Esophagus squamous epithelium (tissue), 5 donors: ENCODE results near the gene LYPLA2. TPM values are rescaled to one million over a fixed set of nuclear protein-coding genes. Genes with fewer than 3 reads are reported as not detected.
"Not testable (repeated sequence)": the region's sequence is repeated elsewhere in the genome, so short reads cannot be mapped to it uniquely, and the experiment has no call there.

Source experiments
- DNase-seq: peaks from one replicate; lab custom pipeline; 2025; lab: John Stamatoyannopoulos, UW
- H3K27ac ChIP-seq, 4 donors: fragments of 200-600 bp; sonication (generic); one replicate each; pipeline ENCODE4 v1.5.1; 2016 to 2019; ENCODE audit warnings: mild to moderate bottlenecking in 1 of 4
- H3K27me3 ChIP-seq, 4 donors: fragments of 200-600 bp; sonication (generic); 1 replicate in 3 of 4; 2 replicates in 1 of 4; pipeline versions ENCODE4 v1.5.1 to v1.6.0; 2017 to 2021; ENCODE audit warnings: antibody characterized with exemption in 1 of 4
- H3K36me3 ChIP-seq, 3 donors: fragments of 200-600 bp; sonication (generic); one replicate each; pipeline ENCODE4 v1.5.1; 2016 to 2019
- H3K4me1 ChIP-seq, 3 donors: fragments of 200-600 bp; sonication (generic); one replicate each; pipeline ENCODE4 v1.5.1; 2017 to 2019
- H3K4me3 ChIP-seq, 4 donors: fragments of 200-600 bp; sonication (generic); 1 replicate in 3 of 4; 2 replicates in 1 of 4; pipeline ENCODE4 v1.5.1; 2016 to 2019; ENCODE audit warnings: mild to moderate bottlenecking in 2 of 4, moderate library complexity in 1 of 4
- H3K9me3 ChIP-seq, 3 donors: fragments of 200-600 bp; sonication (generic); one replicate each; pipeline ENCODE4 v1.5.1; 2016 to 2019
- POLR2A ChIP-seq, 4 donors: fragments of 450-650 bp; IDR thresholded peaks; one replicate each; pipeline ENCODE4 v1.6.1; 2017; ENCODE audit warnings: antibody characterized with exemption in 4 of 4, mild to moderate bottlenecking in 4 of 4, moderate library complexity in 3 of 4
- WGBS, 2 donors: methylation state at CpG; one replicate each; pipeline ENCODE4 v1.1.5; 2018; 5-methylcytosine and 5-hydroxymethylcytosine counted together
- intact Hi-C: fragments of 100-400 bp; cut with DNase I; formaldehyde crosslinking; loops from one replicate; pipeline ENCODE4 v1.15.0; 2022
- total RNA-seq, 4 donors: library from RNA; depleted of rRNA; stranded (reverse); fragments of >200 nt; gene quantifications; one replicate each; pipeline ENCODE4 v1.1.0, GENCODE V29; 2016
- TF ChIP-seq, protein P1 (sequence below), 6 experiments: fragments of 450-650 bp in 4 of 6; fragments of 200-600 bp in 2 of 6; sonication (generic) in 2 of 6; IDR thresholded peaks; one replicate each; pipeline ENCODE4 v1.5.1; 2016 to 2019; ENCODE audit warnings: antibody characterized with exemption in 6 of 6, mild to moderate bottlenecking in 4 of 6, moderate library complexity in 4 of 6
- donor health status: DM: yes; HTN: yes; CAD: no.

The LYPLA2 gene
- total RNA-seq, 4 donors from 2014 or later = 51.9 to 75.5 (median 64.4) TPM

DNA sequence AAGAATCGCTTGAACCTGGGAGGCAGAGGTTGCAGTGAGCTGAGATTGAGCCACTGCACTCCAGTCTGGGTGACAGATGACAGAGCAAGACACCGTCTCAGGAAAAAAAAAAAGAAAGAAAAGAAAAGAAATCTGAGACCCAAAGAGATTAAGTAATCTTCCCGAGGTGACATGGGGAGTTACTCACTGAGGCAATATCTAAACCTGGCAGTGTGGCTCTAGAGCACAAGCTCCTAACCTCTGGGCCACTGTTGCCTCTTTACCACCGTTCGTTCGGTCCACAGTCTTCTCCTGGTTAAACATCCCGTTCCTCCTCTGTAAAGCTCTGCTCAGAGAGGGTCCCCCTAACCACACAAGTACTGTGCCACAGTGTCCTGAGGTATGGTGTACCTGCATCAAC lies 32.8 kb downstream of the LYPLA2 start:
- H3K27ac ChIP-seq = no peak overlapping the region
- intact Hi-C loops = no loop called here
- H3K4me1 ChIP-seq = peaks cover 0 to 23% (median 3%) of the 10 kb centered on the region in 3 donors
- peaks cover 0 to 17% (median 0%) of the 10 kb centered on the region in 3 donors for H3K36me3 ChIP-seq
- WGBS, 2 donors = 79 to 80% methylated on average over 6 to 7 of the region's 7 CpGs
- H3K27me3 ChIP-seq = no peaks in the 10 kb centered on the region
- H3K4me3 ChIP-seq = peak overlapping the region in 1 of 4 donors; percentile 87
- TF ChIP-seq, protein P1, sequence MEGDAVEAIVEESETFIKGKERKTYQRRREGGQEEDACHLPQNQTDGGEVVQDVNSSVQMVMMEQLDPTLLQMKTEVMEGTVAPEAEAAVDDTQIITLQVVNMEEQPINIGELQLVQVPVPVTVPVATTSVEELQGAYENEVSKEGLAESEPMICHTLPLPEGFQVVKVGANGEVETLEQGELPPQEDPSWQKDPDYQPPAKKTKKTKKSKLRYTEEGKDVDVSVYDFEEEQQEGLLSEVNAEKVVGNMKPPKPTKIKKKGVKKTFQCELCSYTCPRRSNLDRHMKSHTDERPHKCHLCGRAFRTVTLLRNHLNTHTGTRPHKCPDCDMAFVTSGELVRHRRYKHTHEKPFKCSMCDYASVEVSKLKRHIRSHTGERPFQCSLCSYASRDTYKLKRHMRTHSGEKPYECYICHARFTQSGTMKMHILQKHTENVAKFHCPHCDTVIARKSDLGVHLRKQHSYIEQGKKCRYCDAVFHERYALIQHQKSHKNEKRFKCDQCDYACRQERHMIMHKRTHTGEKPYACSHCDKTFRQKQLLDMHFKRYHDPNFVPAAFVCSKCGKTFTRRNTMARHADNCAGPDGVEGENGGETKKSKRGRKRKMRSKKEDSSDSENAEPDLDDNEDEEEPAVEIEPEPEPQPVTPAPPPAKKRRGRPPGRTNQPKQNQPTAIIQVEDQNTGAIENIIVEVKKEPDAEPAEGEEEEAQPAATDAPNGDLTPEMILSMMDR (IDR thresholded peaks at IDR 0.05) = no peak
- TF ChIP-seq POLR2A (IDR thresholded peaks at IDR 0.05) = no peak
- DNase-seq = no peak
- H3K9me3 ChIP-seq = no peaks in the 10 kb centered on the region

DNA sequence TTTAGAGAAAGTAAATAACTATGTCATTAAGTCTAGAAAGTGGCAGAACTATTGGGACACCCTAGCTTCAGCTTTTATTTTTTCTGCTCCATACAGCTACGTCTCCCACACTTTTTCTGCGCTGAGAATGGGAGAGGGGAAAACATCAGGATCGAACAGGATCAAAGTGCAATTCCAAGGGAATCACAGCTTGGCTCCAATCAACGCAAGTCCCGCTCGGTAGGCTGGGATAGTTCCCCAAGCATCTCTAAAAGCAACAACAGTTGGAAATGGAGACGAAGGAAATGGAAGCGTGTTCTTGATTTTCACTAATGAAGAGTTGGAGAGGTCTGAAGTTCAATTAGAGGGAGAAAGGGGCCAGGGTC lies 33.7 kb downstream of the LYPLA2 start:
- DNase-seq = no peak
- no peaks in the 10 kb centered on the region for H3K27me3 ChIP-seq
- WGBS, 2 donors = 1 to 6% methylated on average over 8 of the region's 8 CpGs
- intact Hi-C loops = no loop called here
- no peaks in the 10 kb centered on the region for H3K9me3 ChIP-seq
- peak overlapping the region; percentile 84 to 97 (median 94) for H3K27ac ChIP-seq
- peaks cover 0 to 23% (median 3%) of the 10 kb centered on the region in 3 donors for H3K4me1 ChIP-seq
- peak overlapping the region; percentile 58 to 98 (median 92) for H3K4me3 ChIP-seq
- H3K36me3 ChIP-seq = peaks cover 0 to 8% (median 0%) of the 10 kb centered on the region in 3 donors
- TF ChIP-seq, protein P1 (IDR thresholded peaks at IDR 0.05) = no peak
- no peak for TF ChIP-seq POLR2A (IDR thresholded peaks at IDR 0.05)

DNA sequence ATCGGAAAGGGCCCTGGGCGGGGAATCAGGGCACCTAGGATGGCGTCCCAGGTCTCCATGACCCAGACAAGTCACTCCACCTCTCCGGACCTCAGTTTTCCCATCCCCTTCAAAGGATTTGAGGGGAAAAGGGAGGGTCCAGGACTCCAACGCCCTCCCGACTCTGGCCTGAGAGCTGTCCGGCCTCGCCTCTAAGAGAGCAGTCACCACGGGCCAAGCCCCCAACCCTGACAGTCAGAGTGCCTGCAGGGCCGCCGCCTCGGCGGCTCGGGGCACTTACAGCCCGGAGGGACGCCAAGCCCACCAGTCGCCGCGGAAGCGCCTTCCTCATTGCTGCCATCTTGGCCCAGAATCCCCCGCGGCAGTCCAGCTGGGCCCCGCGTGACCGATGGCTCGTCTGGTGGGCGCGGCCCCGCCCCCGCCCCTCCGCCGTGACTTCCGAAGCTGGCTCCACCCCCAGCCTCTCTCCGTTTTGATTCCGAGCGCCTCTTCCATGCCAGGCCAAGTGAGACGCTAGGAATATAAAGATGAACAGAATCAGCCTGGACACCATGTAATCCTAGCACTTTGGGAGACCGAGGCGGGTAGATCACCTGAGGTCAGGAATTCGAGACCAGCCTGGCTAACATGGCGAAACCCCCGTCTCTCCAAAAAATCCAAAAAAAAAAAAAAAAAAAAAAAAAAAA lies 34.3 kb downstream of the LYPLA2 start, which contains the start of gene HMGCL:
Gene HMGCL (minus strand): TSS at position 354 of the 686 bp plus-strand sequence. CDS start 14 bp downstream, at position 340.
- 0 to 1% methylated on average over 3 to 22 of the region's 42 CpGs for WGBS, 2 donors
- H3K36me3 ChIP-seq = peaks cover 0 to 3% (median 0%) of the 10 kb centered on the region in 3 donors
- TF ChIP-seq, protein P1 (IDR thresholded peaks at IDR 0.05) = no peak
- peak in 3 of 4 donors; percentile 43 to 90 (median 83) for TF ChIP-seq POLR2A (IDR thresholded peaks at IDR 0.05)
- H3K27ac ChIP-seq = peak within 1 kb of the TSS; percentile 84 to 97 (median 94)
- H3K9me3 ChIP-seq = no peaks in the 10 kb centered on the region
- peak within 1 kb of the TSS; percentile 58 to 98 (median 92) for H3K4me3 ChIP-seq
- DNase-seq = peak; percentile 46
- peaks cover 0 to 23% (median 3%) of the 10 kb centered on the region in 3 donors for H3K4me1 ChIP-seq
- H3K27me3 ChIP-seq = no peaks in the 10 kb centered on the region
- intact Hi-C loops = no loop called here

DNA sequence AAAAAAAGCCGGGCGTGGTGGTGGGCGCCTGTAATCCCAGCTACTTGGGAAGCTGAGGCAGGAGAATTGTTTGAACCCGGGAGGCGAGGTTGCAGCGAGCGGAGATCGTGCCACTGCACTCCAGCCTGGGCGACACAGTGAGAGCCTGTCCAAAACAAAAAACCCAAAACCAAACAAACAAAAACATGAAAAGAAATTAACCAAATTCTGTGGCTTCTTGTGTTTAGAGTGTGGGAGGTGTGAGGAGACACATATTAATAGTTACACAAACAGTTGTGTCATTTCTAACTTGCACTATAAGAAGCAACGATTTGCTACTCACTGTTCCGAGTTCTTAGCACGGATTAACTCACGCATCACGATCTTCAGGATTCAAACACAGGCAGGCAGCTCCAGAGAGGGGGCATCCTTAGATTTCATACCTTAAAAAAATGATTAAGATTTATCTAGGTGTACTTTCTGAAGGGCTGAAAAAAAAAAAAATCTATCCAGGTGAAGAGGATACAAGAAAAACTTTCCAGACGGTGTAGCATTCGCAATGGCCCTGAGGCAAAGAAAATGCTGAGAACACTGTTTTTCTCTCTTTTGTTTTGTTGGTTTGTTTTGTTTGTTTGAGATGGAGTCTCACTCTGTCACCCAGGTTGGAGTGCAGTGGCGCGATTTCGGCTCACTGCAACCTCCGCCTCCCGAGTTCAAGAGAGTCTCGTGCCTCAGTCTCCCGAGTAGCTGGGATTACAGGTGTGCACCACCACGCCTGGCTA lies 35.0 kb downstream of the LYPLA2 start:
- DNase-seq = no peak
- Histone ChIP-seq H3K36me3 (no peaks in the 10 kb centered on the region), H3K4me3 (peak overlapping the region; percentile 58 to 98 (median 92)), H3K4me1 (peaks cover 0 to 23% (median 3%) of the 10 kb centered on the region in 3 donors), H3K9me3 (no peaks in the 10 kb centered on the region), H3K27me3 (no peaks in the 10 kb centered on the region), H3K27ac (peak overlapping the region; percentile 84 to 97 (median 94))
- TF ChIP-seq POLR2A (IDR thresholded peaks at IDR 0.05) = no peak
- TF ChIP-seq, protein P1 (IDR thresholded peaks at IDR 0.05) = no peak
- 48 to 53% methylated on average over 21 to 23 of the region's 24 CpGs for WGBS, 2 donors
- intact Hi-C loops = no loop called here

DNA sequence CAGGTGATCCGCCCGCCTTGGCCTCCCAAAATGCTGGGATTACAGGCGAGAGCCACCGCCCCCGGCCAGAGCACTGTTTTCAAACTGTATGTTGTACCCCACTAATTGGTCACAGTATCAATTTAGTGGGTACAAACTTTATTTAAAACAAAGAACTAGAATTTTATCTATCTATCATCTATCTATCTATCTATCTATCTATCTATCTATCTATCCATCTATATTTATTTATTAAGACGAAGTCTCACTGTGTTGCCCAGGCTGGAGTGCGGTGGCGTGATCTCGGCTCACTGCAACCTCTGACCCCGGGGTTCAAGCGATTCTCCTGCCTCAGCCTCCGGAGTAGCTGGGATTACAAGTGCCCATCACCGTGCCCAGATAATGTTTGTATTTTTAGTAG lies 35.6 kb downstream of the LYPLA2 start:
- H3K27me3 ChIP-seq, H3K4me3 ChIP-seq, H3K27ac ChIP-seq, intact Hi-C loops, H3K36me3 ChIP-seq, DNase-seq, H3K9me3 ChIP-seq: not testable (repeated sequence)
- 90 to 92% methylated on average over 10 to 13 of the region's 13 CpGs for WGBS, 2 donors
- H3K4me1 ChIP-seq = peaks cover 0 to 23% (median 3%) of the 10 kb centered on the region in 3 donors
